ENCODE results near the gene ZMYND8.

GRCh38 chr20:47309394-47309793 lies 47.1 kb downstream of the ZMYND8 start:
- TF ChIP-seq, protein P1, sequence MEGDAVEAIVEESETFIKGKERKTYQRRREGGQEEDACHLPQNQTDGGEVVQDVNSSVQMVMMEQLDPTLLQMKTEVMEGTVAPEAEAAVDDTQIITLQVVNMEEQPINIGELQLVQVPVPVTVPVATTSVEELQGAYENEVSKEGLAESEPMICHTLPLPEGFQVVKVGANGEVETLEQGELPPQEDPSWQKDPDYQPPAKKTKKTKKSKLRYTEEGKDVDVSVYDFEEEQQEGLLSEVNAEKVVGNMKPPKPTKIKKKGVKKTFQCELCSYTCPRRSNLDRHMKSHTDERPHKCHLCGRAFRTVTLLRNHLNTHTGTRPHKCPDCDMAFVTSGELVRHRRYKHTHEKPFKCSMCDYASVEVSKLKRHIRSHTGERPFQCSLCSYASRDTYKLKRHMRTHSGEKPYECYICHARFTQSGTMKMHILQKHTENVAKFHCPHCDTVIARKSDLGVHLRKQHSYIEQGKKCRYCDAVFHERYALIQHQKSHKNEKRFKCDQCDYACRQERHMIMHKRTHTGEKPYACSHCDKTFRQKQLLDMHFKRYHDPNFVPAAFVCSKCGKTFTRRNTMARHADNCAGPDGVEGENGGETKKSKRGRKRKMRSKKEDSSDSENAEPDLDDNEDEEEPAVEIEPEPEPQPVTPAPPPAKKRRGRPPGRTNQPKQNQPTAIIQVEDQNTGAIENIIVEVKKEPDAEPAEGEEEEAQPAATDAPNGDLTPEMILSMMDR (IDR thresholded peaks at IDR 0.05 in 2 of 3, conservative IDR thresholded peaks at IDR 0.05 in 1 of 3; ENCODE audit: borderline replicate concordance in 1 of 3, insufficient read depth in 1 of 3, low read depth in 2 of 3, low read length in 2 of 3), result no peak
- TF ChIP-seq SRF (IDR thresholded peaks at IDR 0.05; ENCODE audit: low read depth), result no peak
- no peak for TF ChIP-seq POLR2AphosphoS5 (IDR thresholded peaks at IDR 0.05; ENCODE audit: low read depth, low read length)
- TF ChIP-seq POLR2A (IDR thresholded peaks at IDR 0.05; ENCODE audit: borderline replicate concordance, extremely low read depth, insufficient read depth, insufficient read length), result no peak
- no peak for TF ChIP-seq TCF7L2 (IDR thresholded peaks at IDR 0.05; ENCODE audit: borderline replicate concordance, extremely low read depth, insufficient read depth, insufficient read length)
- no peak for TF ChIP-seq RAD21 (IDR thresholded peaks at IDR 0.05; ENCODE audit: low read depth)
- no peak for TF ChIP-seq EZH2phosphoT487 (IDR thresholded peaks at IDR 0.05; ENCODE audit: borderline replicate concordance)
- TF ChIP-seq YY1 (IDR thresholded peaks at IDR 0.05; ENCODE audit: extremely low read depth, insufficient replicate concordance, low read depth, low read length), result no peak
- no peak for TF ChIP-seq ZBTB33 (IDR thresholded peaks at IDR 0.05; ENCODE audit: extremely low read depth, insufficient replicate concordance, low read length)
- no peak for TF ChIP-seq CEBPB (IDR thresholded peaks at IDR 0.05; ENCODE audit: low read depth)
- TF ChIP-seq, protein P2, sequence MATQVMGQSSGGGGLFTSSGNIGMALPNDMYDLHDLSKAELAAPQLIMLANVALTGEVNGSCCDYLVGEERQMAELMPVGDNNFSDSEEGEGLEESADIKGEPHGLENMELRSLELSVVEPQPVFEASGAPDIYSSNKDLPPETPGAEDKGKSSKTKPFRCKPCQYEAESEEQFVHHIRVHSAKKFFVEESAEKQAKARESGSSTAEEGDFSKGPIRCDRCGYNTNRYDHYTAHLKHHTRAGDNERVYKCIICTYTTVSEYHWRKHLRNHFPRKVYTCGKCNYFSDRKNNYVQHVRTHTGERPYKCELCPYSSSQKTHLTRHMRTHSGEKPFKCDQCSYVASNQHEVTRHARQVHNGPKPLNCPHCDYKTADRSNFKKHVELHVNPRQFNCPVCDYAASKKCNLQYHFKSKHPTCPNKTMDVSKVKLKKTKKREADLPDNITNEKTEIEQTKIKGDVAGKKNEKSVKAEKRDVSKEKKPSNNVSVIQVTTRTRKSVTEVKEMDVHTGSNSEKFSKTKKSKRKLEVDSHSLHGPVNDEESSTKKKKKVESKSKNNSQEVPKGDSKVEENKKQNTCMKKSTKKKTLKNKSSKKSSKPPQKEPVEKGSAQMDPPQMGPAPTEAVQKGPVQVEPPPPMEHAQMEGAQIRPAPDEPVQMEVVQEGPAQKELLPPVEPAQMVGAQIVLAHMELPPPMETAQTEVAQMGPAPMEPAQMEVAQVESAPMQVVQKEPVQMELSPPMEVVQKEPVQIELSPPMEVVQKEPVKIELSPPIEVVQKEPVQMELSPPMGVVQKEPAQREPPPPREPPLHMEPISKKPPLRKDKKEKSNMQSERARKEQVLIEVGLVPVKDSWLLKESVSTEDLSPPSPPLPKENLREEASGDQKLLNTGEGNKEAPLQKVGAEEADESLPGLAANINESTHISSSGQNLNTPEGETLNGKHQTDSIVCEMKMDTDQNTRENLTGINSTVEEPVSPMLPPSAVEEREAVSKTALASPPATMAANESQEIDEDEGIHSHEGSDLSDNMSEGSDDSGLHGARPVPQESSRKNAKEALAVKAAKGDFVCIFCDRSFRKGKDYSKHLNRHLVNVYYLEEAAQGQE (IDR thresholded peaks at IDR 0.05; ENCODE audit: low read depth), result no peak
- TF ChIP-seq EZH2 (IDR thresholded peaks at IDR 0.05), result no peak
- no peak for TF ChIP-seq SIN3A (IDR thresholded peaks at IDR 0.05; ENCODE audit: low read depth)
- no peak for TF ChIP-seq SP1 (IDR thresholded peaks at IDR 0.05; ENCODE audit: low read depth)

All from HCT116 (cell line).